HepG2 (cell line): ENCODE data around the gene IFIH1. TPM values are rescaled to one million over a fixed set of nuclear protein-coding genes. Genes with fewer than 3 reads are reported as not detected.

Source experiments
- ATAC-seq: fragments of 200-7000 bp; cut with Tn5 transposase; 3 replicates; pipeline ENCODE4 v1.9.1; 2020; ENCODE audit warnings: mild to moderate bottlenecking, moderate library complexity
- BruUV-seq: library from RNA; stranded (reverse); fragments of 400-500 nt; replicated peaks from 2 replicates; lab custom pipeline; 2021; lab: Mats Ljungman, UMichigan
- CTCF ChIA-PET: fragments of 300-600 bp; formaldehyde crosslinking; extraction: SDS; loops from one replicate; lab custom pipeline; 2021; ENCODE audit warnings: low total read pairs, inconsistent platforms, low intra/inter-chr PET ratio; lab: Yijun Ruan, JAX
- POLR2A ChIA-PET: fragments of 350-600 bp; sonication (Branson Sonifier 250); formaldehyde crosslinking; loops from one replicate; lab custom pipeline; 2020; ENCODE audit warnings: antibody characterized with exemption, inconsistent platforms; lab: Yijun Ruan, JAX
- DNase-seq: peaks from one replicate; pipeline ENCODE4 v3.0.0-alpha.2; 2015; ENCODE audit warnings: low spot score
- FAIRE-seq: peaks from 3 replicates; lab custom pipeline; 2011; peaks lifted over from hg19 to GRCh38; lab: Jason Lieb, UNC
- H2AFZ ChIP-seq: one replicate; pipeline ENCODE4 v1.6.1; 2011; ENCODE audit warnings: low read length, inconsistent platforms
- H3K27ac ChIP-seq: fragments of 300-600 bp; 3 replicates; pipeline ENCODE4 v1.8.0; 2011; ENCODE audit warnings: mixed run types, mild to moderate bottlenecking, mixed read lengths, low read length, inconsistent platforms; ENCODE audit not compliant: insufficient read depth; ENCODE audit errors: extremely low read length
- H3K27me3 ChIP-seq, 2 experiments: fragments of 200-600 bp in 1 of 2; 2 replicates in 1 of 2; 3 replicates in 1 of 2; pipeline versions ENCODE4 v1.6.0 to v1.8.0; 2011; ENCODE audit warnings: low read length in 2 of 2, mild to moderate bottlenecking in 2 of 2, moderate library complexity in 2 of 2, inconsistent platforms in 1 of 2; ENCODE audit not compliant: insufficient read depth in 2 of 2, control insufficient read depth in 1 of 2
- H3K36me3 ChIP-seq, 2 experiments: fragments of 200-600 bp in 1 of 2; replicated peaks in 1 of 2; 2 replicates in 1 of 2; 3 replicates in 1 of 2; pipeline versions ENCODE4 v1.5.1 to v1.8.0; 2011; ENCODE audit warnings: low read length in 2 of 2, inconsistent platforms in 1 of 2; ENCODE audit not compliant: insufficient read depth in 2 of 2, control insufficient read depth in 1 of 2
- H3K4me1 ChIP-seq: 2 replicates; pipeline ENCODE4 v1.5.1; 2012; ENCODE audit warnings: low read length, inconsistent platforms; ENCODE audit not compliant: insufficient read depth
- H3K4me2 ChIP-seq: 2 replicates; pipeline ENCODE4 v1.6.0; 2011; ENCODE audit warnings: low read depth, low read length, inconsistent platforms
- H3K4me3 ChIP-seq, 3 experiments: fragments of 200-600 bp in 1 of 3; sonication (generic), shearing (Covaris generic) in 1 of 3; replicated peaks in 1 of 3; 2 replicates each; pipeline ENCODE4 v1.5.1; 2011 to 2016; ENCODE audit warnings: low read length in 3 of 3, inconsistent platforms in 2 of 3, low read depth in 2 of 3, mild to moderate bottlenecking in 2 of 3, control low read depth in 1 of 3, mixed read lengths in 1 of 3; ENCODE audit not compliant: insufficient read depth in 1 of 3
- H3K79me2 ChIP-seq: one replicate; pipeline ENCODE4 v1.6.1; 2011; ENCODE audit warnings: low read length, inconsistent platforms; ENCODE audit not compliant: insufficient read depth
- H3K9ac ChIP-seq: 2 replicates; pipeline ENCODE4 v1.6.0; 2011; ENCODE audit warnings: mild to moderate bottlenecking, low read depth, low read length, inconsistent platforms; ENCODE audit not compliant: insufficient read depth
- H3K9me3 ChIP-seq: 2 replicates; pipeline ENCODE4 v1.5.1; 2012; ENCODE audit warnings: mild to moderate bottlenecking, low read length
- H4K20me1 ChIP-seq: 2 replicates; pipeline ENCODE4 v1.6.0; 2011; ENCODE audit warnings: inconsistent platforms, mild to moderate bottlenecking, low read length, moderate library complexity; ENCODE audit not compliant: insufficient read depth
- AFF4 ChIP-seq: sonication (generic); formaldehyde crosslinking; IDR thresholded peaks from 2 replicates; pipeline ENCODE4 v1.4.0; 2020; ENCODE audit warnings: missing genetic modification reagents
- ARID5B ChIP-seq: IDR thresholded peaks from 2 replicates; pipeline ENCODE4 v1.4.0; 2020; ENCODE audit warnings: mild to moderate bottlenecking, missing genetic modification reagents
- BORCS8-MEF2B ChIP-seq: sonication (generic); formaldehyde crosslinking; IDR thresholded peaks from 2 replicates; pipeline ENCODE4 v1.8.0; 2022; ENCODE audit warnings: mild to moderate bottlenecking, missing genetic modification reagents
- CBFB ChIP-seq: sonication (generic); formaldehyde crosslinking; IDR thresholded peaks from 2 replicates; pipeline ENCODE4 v1.4.0; 2020; ENCODE audit warnings: missing genetic modification reagents
- CEBPB ChIP-seq: IDR thresholded peaks from 2 replicates; pipeline ENCODE4 v1.6.1; 2011; ENCODE audit warnings: low read depth, low read length, improper control_type of control experiment, borderline replicate concordance
- CEBPG ChIP-seq: IDR thresholded peaks from 2 replicates; pipeline ENCODE4 v1.6.1; 2016
- FOXM1 ChIP-seq: sonication (generic); formaldehyde crosslinking; IDR thresholded peaks from 2 replicates; pipeline ENCODE4 v1.5.0; 2020; ENCODE audit warnings: missing genetic modification reagents
- MEF2D ChIP-seq: sonication (generic); formaldehyde crosslinking; IDR thresholded peaks from 2 replicates; pipeline ENCODE4 v1.5.1; 2020; ENCODE audit warnings: mild to moderate bottlenecking, missing genetic modification reagents
- PCBP1 ChIP-seq: fragments of 200-400 bp; formaldehyde crosslinking; IDR thresholded peaks from 2 replicates; pipeline ENCODE4 v1.6.1; 2017; ENCODE audit warnings: mild to moderate bottlenecking, low read depth, low read length, borderline replicate concordance
- RFX3 ChIP-seq: IDR thresholded peaks from 2 replicates; pipeline ENCODE4 v1.6.1; 2016; ENCODE audit warnings: missing biosample characterization, missing genetic modification reagents
- SPEN ChIP-seq: sonication (generic); formaldehyde crosslinking; IDR thresholded peaks from 2 replicates; pipeline ENCODE4 v1.5.1; 2020; ENCODE audit warnings: low read depth, mild to moderate bottlenecking, missing genetic modification reagents
- TEAD3 ChIP-seq: optimal IDR thresholded peaks from 2 replicates; pipeline ENCODE3; 2016; ENCODE audit warnings: borderline replicate concordance
- TFDP1 ChIP-seq: IDR thresholded peaks from 2 replicates; pipeline ENCODE4 v1.6.1; 2016; ENCODE audit warnings: missing compliant biosample characterization, missing genetic modification reagents, borderline replicate concordance
- ZBTB21 ChIP-seq: sonication (generic); formaldehyde crosslinking; IDR thresholded peaks from 2 replicates; pipeline ENCODE4 v1.4.0; 2020; ENCODE audit warnings: missing genetic modification reagents
- ZFP82 ChIP-seq: sonication (generic); formaldehyde crosslinking; IDR thresholded peaks from 2 replicates; pipeline ENCODE4 v1.5.1; 2020; ENCODE audit warnings: mild to moderate bottlenecking, missing genetic modification reagents, borderline replicate concordance
- ZNF780A ChIP-seq: sonication (generic); formaldehyde crosslinking; IDR thresholded peaks from 2 replicates; pipeline ENCODE4 v1.8.0; 2022; ENCODE audit warnings: mild to moderate bottlenecking, missing genetic modification reagents, moderate library complexity
- in situ Hi-C: cut with HindIII; loops from 2 replicates; pipeline ENCODE4 v1.10.0; 2017; ENCODE audit warnings: low pct_unique_long_range_greater_than_20kb; ENCODE audit not compliant: extremely low pct_ligation_motif_present
- intact Hi-C: fragments of 100-400 bp; cut with micrococcal nuclease; formaldehyde crosslinking; loops from one replicate; pipeline ENCODE4 v1.10.0; 2022; ENCODE audit not compliant: unreplicated experiment
- polyA plus RNA-seq, 8 experiments: library from polyadenylated mRNA; depleted of rRNA in 3 of 8; stranded (reverse) in 7 of 8; unstranded in 1 of 8; fragments of >200 nt; fragmentation: Illumina TruSeq in 4 of 8; extraction: Trizol in 4 of 8; gene quantifications; 2 replicates each; pipeline versions ENCODE4 v1.2.1 to v1.2.3, GENCODE V29; 2011 to 2016; ENCODE audit warnings: low read depth in 4 of 8, missing spikeins in 1 of 8, mixed read lengths in 1 of 8; ENCODE audit not compliant: insufficient read depth in 1 of 8
- total RNA-seq, 5 experiments: library from RNA; depleted of rRNA; stranded (reverse); fragments of >200 nt; fragmentation: Illumina TruSeq; extraction: Trizol; gene quantifications; 2 replicates each; pipeline ENCODE4 v1.2.3, GENCODE V29; 2016; ENCODE audit warnings: low read depth in 1 of 5

IFIH1 gene
- total and polyA plus RNA-seq, 2 of the 13 experiments (the other 11 are each of a cell fraction or from before 2014, with no cell fraction given): 1.5 to 11.5 TPM

GRCh38 chr2:162301151-162301804, 17.2 kb downstream of the IFIH1 start (continued):
- 0 out of 2 replicates have a peak, but pooled peaks have one; percentile 9 for TF ChIP-seq CEBPG (CRISPR knock-in tag)
- TF ChIP-seq ZNF780A (CRISPR knock-in tag): no peak
- TF ChIP-seq MEF2D (CRISPR knock-in tag): no peak
- TF ChIP-seq CEBPB: peak; percentile 64; the same call in 1 of the 2 replicates
- TF ChIP-seq TEAD3 (CRISPR knock-in tag): peak; percentile 27
- TF ChIP-seq CBFB (CRISPR knock-in tag): no peak
- no peak for TF ChIP-seq FOXM1 (CRISPR knock-in tag)
- peak; percentile 33; the same call in 1 of the 2 replicates for TF ChIP-seq ARID5B (CRISPR knock-in tag)

- Histone ChIP-seq H3K4me1 (no peaks in the 10 kb centered on the region), H3K4me3 (no peak overlapping the region), H3K79me2 (no peaks in the 10 kb centered on the region), H2AFZ (no peak overlapping the region), H3K4me2 (no peak overlapping the region), H3K9ac (no peak overlapping the region), H3K27me3 (no peaks in the 10 kb centered on the region), H3K27ac (no peak overlapping the region), H3K9me3 (no peaks in the 10 kb centered on the region), H4K20me1 (no peaks in the 10 kb centered on the region), H3K36me3 (no peaks in the 10 kb centered on the region)
- POLR2A ChIA-PET: no interaction called here
- in situ Hi-C loops: loop anchor here (25.0 kb wide), 1 partner anchor 313 kb away; no protein-coding TSS in a partner anchor
- CTCF ChIA-PET: interaction anchor here (1.9 kb wide), 1 partner anchor 79 kb away, joined by 10 read pairs; no protein-coding TSS in a partner anchor
- BruUV-seq: no TSS peak
- intact Hi-C loops: no loop called here
- no peak for FAIRE-seq
- ATAC-seq: no peak
- DNase-seq: no peak
- no peak for TF ChIP-seq AFF4 (CRISPR knock-in tag)
- no peak for TF ChIP-seq RFX3 (CRISPR knock-in tag)
- no peak for TF ChIP-seq TFDP1 (CRISPR knock-in tag)
- TF ChIP-seq BORCS8-MEF2B (CRISPR knock-in tag): no peak
- TF ChIP-seq SPEN: no peak
- TF ChIP-seq PCBP1: no peak
- no peak for TF ChIP-seq ZBTB21 (CRISPR knock-in tag)
- no peak for TF ChIP-seq ZFP82 (CRISPR knock-in tag)
Measured at GRCh38 chr2:162300266-162300665, 18.2 kb downstream of the IFIH1 start.
